ENCODE results near the gene UBAC2.

DNA sequence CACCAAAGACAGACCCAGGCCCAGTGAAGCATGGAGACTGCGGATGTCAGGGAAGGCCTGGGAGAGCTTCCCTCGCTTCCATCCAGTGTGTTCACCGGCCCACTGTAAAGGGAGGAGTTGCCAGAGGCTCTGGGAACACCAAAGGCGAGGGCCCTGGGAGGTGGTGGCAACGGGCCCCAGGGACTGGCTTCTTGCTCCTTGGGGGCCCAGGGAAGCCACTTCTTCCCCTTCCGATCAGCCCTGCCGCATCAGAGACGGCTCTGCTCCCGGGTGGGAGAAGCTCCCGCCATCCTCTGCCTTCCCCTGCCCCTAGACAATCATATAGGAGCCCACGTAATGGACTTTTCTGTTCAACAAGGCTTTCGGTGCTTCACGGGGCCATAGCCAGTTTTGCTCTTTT, 189.9 kb downstream of the UBAC2 start:
- TF ChIP-seq, protein P1, sequence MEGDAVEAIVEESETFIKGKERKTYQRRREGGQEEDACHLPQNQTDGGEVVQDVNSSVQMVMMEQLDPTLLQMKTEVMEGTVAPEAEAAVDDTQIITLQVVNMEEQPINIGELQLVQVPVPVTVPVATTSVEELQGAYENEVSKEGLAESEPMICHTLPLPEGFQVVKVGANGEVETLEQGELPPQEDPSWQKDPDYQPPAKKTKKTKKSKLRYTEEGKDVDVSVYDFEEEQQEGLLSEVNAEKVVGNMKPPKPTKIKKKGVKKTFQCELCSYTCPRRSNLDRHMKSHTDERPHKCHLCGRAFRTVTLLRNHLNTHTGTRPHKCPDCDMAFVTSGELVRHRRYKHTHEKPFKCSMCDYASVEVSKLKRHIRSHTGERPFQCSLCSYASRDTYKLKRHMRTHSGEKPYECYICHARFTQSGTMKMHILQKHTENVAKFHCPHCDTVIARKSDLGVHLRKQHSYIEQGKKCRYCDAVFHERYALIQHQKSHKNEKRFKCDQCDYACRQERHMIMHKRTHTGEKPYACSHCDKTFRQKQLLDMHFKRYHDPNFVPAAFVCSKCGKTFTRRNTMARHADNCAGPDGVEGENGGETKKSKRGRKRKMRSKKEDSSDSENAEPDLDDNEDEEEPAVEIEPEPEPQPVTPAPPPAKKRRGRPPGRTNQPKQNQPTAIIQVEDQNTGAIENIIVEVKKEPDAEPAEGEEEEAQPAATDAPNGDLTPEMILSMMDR (conservative IDR thresholded peaks at IDR 0.05) = no peak
- no peak for TF ChIP-seq ZFX (IDR thresholded peaks at IDR 0.05)
